ENCODE results near the gene LAMB2.

DNA sequence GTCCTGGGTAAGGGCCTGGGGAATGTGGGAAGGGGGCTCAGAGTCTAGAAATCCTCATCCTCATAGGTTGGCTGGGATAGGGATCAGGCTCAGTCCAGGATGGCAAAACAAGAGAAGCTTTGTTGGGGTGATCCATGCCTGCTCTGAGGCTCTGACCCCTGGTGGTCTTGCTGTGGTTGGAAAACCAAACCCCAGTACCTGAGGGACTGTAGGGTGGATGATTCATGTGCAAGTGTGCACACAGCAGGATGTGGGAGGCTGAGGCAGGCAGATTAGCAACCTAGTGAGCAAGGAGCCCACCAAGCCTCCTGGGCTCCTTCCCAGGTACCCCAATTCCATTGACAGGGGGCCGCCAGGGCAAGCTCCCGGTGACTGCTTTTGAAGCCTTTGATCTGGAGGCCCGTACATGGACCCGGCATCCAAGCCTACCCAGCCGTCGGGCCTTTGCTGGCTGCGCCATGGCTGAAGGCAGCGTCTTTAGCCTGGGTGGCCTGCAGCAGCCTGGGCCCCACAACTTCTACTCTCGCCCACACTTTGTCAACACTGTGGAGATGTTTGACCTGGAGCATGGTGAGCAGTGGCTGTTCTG lies 41.6 kb upstream of the LAMB2 start:
- TF ChIP-seq POLR2A (IDR thresholded peaks at IDR 0.05; ENCODE audit: control extremely low read depth in 1 of 2, low read depth in 2 of 2, low read length in 2 of 2) (no peak), ASH2L (IDR thresholded peaks at IDR 0.05; ENCODE audit: low read length) (no peak)
- TF ChIP-seq, protein P1, sequence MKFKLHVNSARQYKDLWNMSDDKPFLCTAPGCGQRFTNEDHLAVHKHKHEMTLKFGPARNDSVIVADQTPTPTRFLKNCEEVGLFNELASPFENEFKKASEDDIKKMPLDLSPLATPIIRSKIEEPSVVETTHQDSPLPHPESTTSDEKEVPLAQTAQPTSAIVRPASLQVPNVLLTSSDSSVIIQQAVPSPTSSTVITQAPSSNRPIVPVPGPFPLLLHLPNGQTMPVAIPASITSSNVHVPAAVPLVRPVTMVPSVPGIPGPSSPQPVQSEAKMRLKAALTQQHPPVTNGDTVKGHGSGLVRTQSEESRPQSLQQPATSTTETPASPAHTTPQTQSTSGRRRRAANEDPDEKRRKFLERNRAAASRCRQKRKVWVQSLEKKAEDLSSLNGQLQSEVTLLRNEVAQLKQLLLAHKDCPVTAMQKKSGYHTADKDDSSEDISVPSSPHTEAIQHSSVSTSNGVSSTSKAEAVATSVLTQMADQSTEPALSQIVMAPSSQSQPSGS (IDR thresholded peaks at IDR 0.05; ENCODE audit: low read length), result no peak
